ENCODE measurements around the gene DOCK10. TPM values are rescaled to one million over a fixed set of nuclear protein-coding genes. Genes with fewer than 3 reads are reported as not detected.

The DOCK10 gene
- total RNA-seq, 4 donors from 2014 or later, result 8.1 to 35.4 (median 17.2) TPM

- H3K27me3 ChIP-seq, result no peaks in the 10 kb centered on the region
These were observed 30.2 kb upstream of the DOCK10 start for GRCh38 chr2:225072444-225072843.

GRCh38 chr2:225070811-225071210 is 28.5 kb upstream of the DOCK10 start:
- WGBS, result 62% methylated on average over 2 of the region's 2 CpGs
- TF ChIP-seq CTCF (IDR thresholded peaks at IDR 0.05) (no peak), POLR2AphosphoS5 (IDR thresholded peaks at IDR 0.05) (no peak), POLR2A (IDR thresholded peaks at IDR 0.05) (no peak), EP300 (IDR thresholded peaks at IDR 0.05) (no peak)

More at GRCh38 chr2:225072444-225072843, 30.2 kb upstream of the DOCK10 start:
- Histone ChIP-seq H3K4me3 (no peak overlapping the region), H3K27ac (no peak overlapping the region), H3K4me1 (no peaks in the 10 kb centered on the region), H3K9me3 (no peaks in the 10 kb centered on the region), H3K36me3 (no peaks in the 10 kb centered on the region)
- no peak for DNase-seq (ENCODE audit: low spot score in 2 of 2)
- TF ChIP-seq POLR2A (IDR thresholded peaks at IDR 0.05) (no peak), POLR2AphosphoS5 (IDR thresholded peaks at IDR 0.05) (no peak), EP300 (IDR thresholded peaks at IDR 0.05) (no peak), CTCF (IDR thresholded peaks at IDR 0.05) (no peak)
- WGBS, result 100% methylated on average over 2 of the region's 2 CpGs

GRCh38 chr2:225069966-225070365 is 27.7 kb upstream of the DOCK10 start:
- no peak for DNase-seq (ENCODE audit: low spot score in 2 of 2)
- Histone ChIP-seq H3K27me3 (no peaks in the 10 kb centered on the region), H3K4me1 (no peaks in the 10 kb centered on the region), H3K36me3 (no peaks in the 10 kb centered on the region), H3K27ac (no peak overlapping the region), H3K9me3 (no peaks in the 10 kb centered on the region), H3K4me3 (no peak overlapping the region)
- 54% methylated on average over 1 of the region's 1 CpG for WGBS
- no peak for TF ChIP-seq CTCF (IDR thresholded peaks at IDR 0.05)

More at GRCh38 chr2:225070811-225071210, 28.5 kb upstream of the DOCK10 start:
- Histone ChIP-seq H3K36me3 (no peaks in the 10 kb centered on the region), H3K27me3 (no peaks in the 10 kb centered on the region), H3K4me1 (no peaks in the 10 kb centered on the region), H3K27ac (no peak overlapping the region), H3K9me3 (no peaks in the 10 kb centered on the region), H3K4me3 (no peak overlapping the region)
- no peak for DNase-seq (ENCODE audit: low spot score in 2 of 2)

- WGBS, result 92% methylated on average over 1 of the region's 1 CpG
- Histone ChIP-seq H3K36me3 (no peaks in the 10 kb centered on the region), H3K4me3 (no peak overlapping the region), H3K9me3 (no peaks in the 10 kb centered on the region), H3K4me1 (no peaks in the 10 kb centered on the region), H3K27me3 (no peaks in the 10 kb centered on the region), H3K27ac (no peak overlapping the region)
- no peak for DNase-seq (ENCODE audit: low spot score in 2 of 2)
- TF ChIP-seq POLR2A (IDR thresholded peaks at IDR 0.05), result no peak
- no peak for TF ChIP-seq CTCF (IDR thresholded peaks at IDR 0.05)
- no peak for TF ChIP-seq EP300 (IDR thresholded peaks at IDR 0.05)
- TF ChIP-seq POLR2AphosphoS5 (IDR thresholded peaks at IDR 0.05), result no peak
These were observed 27.2 kb upstream of the DOCK10 start for GRCh38 chr2:225069477-225069876.

- Histone ChIP-seq H3K27me3 (no peaks in the 10 kb centered on the region), H3K27ac (no peak overlapping the region), H3K36me3 (no peaks in the 10 kb centered on the region), H3K4me1 (no peaks in the 10 kb centered on the region), H3K4me3 (no peak overlapping the region), H3K9me3 (no peaks in the 10 kb centered on the region)
- DNase-seq (ENCODE audit: low spot score in 2 of 2), result no peak
- 84% methylated on average over 3 of the region's 3 CpGs for WGBS
- TF ChIP-seq EP300 (IDR thresholded peaks at IDR 0.05), result no peak
- no peak for TF ChIP-seq POLR2AphosphoS5 (IDR thresholded peaks at IDR 0.05)
- no peak for TF ChIP-seq CTCF (IDR thresholded peaks at IDR 0.05)
- TF ChIP-seq POLR2A (IDR thresholded peaks at IDR 0.05), result no peak
These were observed 23.6 kb upstream of the DOCK10 start for GRCh38 chr2:225065882-225066281.

Measured in suprapubic skin (tissue), 4 donors.